Stimulated activated CD4-positive, alpha-beta T cell treated with anti-CD3 and anti-CD28 coated beads, TNF-alpha, amount 100 ng/mL, for 24 hours (primary cell): ENCODE measurements around the gene PATJ.
"Not testable (repeated sequence)": the region's sequence is repeated elsewhere in the genome, so short reads cannot be mapped to it uniquely, and the experiment has no call there.

Experiments
- DNase-seq, 3 experiments: peaks; one replicate each; pipeline ENCODE4 v3.0.0-alpha.2; 2020; ENCODE audit warnings: low read depth in 3 of 3

The PATJ gene

DNA sequence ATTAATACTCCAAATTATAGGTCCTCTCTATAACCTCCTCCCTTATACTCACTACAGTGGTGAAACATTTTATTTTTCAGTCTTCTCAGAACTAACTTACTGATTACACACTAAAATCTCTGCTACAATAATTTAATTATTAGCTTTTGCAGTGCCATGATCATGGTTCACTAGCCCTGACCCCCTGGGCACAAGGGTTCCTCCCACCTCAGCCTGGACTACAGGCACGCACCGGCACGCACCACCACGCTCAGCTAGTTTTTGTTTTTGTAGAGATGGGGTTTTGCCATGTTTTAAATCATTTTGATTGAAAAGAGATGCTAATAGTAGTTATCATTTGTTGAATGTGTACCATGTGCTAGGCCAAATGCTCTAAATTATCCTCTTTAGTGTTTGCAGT, 6.3 kb downstream of the PATJ start:
- no peak for DNase-seq

DNA sequence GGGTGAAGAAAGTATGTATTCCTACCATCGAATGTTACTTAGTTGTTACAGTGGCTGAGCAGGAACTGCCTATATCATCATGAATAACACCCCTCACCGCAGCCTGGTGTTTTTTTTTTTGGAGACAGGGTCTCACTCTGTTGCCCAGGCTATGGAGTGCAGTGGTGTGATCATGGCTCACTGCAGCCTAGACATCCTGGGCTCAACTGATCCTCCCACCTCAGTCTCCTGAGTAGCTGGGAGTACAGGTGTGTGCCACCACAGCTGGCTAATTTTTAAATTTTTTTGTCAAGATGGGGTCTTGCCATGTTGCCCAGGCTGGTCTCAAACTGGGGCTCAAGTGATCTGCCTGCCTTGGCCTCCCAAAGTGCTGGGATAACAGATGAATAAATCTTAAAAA, 7.3 kb downstream of the PATJ start:
- no peak for DNase-seq

DNA sequence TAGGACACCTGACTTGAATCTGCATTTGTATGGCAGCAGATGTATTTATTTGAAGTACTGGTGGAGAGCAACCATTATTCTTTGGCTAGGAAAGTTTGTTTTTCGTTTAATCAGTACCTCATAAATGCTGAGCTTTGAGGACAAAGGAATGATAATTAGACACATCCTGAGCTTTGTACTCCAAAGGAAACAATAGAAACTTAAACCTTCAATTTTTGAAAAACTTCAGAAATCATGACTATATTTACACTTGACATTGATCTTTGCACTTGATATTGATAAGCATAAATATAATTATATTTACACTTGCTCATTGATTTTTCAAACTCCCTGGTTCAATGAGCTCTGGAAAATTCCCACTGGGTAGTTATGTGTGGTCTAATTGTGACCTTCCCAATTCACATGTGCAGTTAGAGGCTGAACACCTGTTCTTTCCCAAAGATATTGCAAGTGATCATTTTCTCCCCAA, 10.7 kb downstream of the PATJ start:
- DNase-seq = no peak

DNA sequence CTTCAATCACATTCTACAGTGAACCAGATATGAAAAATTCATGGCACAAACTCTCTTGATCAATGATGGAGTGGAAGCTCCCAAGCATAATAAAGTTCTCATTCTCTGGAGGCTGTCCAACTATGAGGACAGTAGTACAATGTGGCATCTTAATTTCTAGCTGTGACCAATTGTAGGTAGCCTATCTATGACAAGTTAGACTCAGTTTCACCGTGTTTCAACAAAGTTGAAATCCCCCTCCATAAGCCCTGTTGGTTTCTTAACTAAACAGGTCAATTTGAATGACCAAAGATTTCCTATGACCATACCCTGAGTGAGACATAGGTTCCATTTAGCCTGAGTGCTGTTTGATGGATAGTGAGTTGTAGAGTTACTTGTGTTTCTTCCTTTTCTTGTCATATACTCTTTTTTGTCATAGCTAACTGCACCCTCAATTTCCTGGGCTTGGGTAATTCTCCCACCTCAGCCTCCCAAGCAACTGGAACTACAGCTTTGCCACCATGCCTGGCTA, 11.8 kb downstream of the PATJ start:
- DNase-seq = no peak

DNA sequence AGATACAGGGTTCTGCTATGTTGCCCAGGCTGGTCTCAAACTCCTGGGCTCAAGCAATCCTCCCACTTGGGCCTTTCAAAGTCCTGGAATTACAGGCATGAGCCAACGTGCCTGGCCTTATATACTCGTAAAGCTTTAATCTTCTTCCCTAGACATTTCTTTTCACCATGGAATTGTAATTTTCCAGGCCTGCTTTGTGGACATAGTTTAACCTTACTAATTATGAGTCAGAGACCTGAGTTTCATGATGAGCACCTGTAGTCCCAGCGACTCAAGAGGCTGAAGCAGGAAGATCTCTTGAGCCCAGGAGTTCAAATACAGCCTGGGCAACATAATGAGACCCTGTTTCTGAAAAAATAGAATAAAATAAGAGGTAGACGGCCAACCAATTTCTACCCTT, 12.3 kb downstream of the PATJ start:
- DNase-seq = no peak

DNA sequence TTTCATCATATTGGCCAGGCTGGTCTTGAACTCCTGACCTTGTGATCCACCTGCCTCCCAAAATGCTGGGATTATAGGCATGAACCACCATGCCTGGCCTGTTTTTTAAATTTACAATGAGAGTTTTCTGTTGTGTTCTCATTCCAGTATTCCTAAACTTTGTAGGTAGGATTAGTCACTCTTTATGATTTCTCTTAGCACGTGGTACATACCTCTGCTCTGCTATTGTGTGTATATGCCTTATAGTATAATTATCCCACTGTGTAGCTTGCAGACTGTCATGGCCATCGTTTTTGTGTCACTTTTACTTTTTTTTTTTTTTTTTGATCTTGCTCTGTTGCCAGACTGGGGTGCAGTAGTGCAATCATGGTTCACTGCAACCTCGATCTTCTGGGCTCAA, 14.5 kb downstream of the PATJ start:
- DNase-seq = no peak

DNA sequence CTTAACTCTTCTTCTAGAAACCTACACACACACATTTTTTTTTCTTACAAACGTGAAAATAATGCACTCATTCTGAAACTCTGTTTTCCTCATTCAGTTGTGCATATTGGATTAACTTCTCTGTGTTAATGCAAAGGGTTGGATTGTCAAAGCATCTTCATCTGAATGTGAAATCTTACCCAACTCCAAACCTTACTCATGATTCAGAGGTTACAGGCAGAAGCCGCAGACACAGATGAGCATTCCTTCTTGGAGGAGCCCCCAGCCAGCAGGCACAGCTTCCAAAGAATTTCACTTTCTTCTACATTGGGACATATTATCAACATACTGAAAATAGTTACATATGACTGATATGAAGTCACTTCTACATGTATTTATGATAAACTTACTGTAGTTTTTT, 15.7 kb downstream of the PATJ start:
- no peak for DNase-seq

DNA sequence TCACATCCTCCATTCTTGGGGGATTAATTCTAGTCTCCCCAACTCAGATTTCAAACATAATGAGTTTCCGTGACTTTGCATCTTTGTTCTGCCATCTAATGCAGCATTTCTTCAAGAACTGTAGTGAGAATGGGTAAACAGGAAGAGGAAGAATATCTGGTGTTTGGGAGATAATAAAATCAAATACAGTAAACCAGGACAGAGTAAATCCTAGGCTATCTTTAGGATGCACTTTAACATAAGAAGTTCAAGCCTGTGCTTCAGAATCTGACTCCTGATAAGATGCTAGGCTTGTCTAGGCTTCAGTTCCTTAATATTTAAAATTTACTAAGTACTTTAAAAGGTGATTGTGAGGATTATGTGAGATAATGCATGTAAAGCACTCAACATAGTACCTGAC, 27.9 kb downstream of the PATJ start:
- no peak for DNase-seq

DNA sequence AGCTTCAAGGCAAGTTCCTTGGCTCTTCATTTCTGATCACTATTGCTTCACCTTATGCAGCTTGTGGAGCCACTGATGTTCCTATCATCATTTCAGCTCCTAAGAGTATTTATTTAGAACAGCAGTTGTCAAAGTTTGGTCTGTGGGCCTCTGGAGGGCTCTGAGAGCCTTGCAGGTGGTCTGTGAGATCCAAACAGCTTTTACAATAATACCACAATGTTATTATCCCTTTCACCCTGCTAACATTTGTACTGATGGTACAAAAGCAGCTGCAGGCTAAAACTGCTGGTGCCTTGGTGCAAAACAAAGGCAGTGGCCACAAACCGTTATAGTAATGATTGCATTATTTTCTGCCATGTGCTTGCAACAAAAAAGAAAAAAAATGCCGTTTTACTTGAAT, 33.8 kb downstream of the PATJ start:
- DNase-seq = no peak

DNA sequence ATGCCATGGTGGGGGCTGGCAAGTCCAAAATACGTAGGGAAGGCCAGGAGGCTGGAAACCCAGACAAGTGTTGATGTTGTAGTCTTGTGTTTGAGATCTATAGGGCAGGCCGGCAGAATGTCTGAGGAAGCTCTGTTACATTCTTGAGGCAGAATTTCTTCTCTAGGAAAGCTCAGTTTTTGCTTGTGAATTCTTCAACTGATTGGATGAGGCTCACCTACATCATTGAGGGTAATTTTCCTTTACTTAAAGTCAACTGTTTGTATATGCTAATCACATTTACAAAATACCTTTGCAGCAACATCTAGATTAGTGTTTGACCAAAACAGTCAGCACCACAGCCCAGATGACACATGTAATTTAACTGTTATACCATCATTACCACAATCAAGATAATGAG, 37.0 kb downstream of the PATJ start:
- no peak for DNase-seq

DNA sequence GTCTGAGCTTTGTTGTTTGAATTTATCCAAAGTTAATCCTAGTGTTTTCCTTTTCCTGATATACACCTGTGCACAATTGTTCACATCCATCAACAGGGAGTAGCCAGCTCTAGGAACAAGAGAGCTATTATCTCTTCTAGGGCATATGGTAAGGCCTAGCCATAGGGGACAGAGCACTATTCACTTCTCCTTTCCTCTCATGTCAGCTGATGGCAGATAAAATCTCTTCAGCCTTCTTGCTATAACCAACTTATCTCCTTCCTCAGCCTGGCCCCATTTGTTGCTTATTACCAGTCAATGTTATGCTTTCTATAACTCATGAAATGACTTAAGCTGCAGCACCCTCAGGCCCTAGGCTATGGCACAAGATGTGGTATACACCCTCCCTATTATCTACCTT, 38.9 kb downstream of the PATJ start:
- no peak for DNase-seq

DNA sequence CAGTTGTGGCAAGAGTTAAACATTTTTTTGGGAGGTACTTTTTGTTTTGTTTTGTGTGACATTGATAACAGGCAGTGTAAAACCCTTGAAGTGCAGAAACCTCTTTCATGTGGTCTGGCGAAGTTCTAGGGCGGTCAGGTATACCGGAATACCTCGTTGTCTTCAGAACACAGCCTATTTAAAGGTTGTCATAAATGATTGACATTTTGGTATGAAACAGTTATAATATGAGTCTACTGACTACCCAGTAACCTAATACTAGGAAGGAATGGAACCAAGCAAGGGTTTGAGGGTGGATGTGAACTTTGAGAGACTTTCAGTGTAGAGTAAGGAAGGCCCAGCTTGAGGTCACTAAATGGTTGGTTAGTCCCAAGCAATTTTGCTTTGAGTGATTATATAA, 40.5 kb downstream of the PATJ start:
- DNase-seq = peak; percentile 6 to 23 (median 9)

DNA sequence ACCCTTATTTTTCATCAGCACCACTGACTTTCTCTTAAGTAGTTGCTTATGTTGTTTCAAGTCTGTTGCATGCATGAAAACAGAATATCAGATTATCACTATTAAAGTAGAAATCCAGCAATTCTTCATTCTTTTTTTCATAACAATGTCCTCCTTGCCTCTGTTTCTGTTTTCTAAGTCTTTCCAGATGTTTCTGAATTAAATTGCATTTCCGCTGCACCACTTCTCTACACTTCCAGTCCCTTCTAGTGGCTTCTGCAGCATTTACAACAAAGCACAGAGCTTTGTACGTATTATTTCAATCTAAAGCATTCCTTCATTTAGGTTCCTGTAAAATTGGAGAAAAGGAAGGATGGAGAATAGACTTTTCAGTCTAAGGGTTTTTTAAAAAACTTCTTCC, 42.4 kb downstream of the PATJ start:
- DNase-seq = no peak

DNA sequence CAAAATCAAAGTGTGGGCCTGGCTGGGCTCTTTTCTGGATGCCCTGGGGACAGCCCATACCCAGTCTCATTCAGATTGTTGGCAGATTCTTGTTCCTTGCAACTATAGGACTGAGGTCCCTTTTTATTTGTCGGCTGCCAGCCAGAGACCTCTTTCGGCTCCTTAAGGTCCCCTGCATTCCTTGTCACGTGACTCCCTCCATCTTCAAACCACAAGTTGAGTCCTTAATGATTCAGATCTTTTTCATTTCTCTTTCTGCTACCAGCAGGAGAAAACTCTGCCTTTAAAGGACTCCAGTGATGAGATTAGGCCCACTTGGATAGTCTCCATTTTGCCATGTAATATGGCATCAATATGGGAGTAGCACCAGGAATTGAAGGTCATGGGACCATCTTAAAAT, 48.6 kb downstream of the PATJ start:
- no peak for DNase-seq

DNA sequence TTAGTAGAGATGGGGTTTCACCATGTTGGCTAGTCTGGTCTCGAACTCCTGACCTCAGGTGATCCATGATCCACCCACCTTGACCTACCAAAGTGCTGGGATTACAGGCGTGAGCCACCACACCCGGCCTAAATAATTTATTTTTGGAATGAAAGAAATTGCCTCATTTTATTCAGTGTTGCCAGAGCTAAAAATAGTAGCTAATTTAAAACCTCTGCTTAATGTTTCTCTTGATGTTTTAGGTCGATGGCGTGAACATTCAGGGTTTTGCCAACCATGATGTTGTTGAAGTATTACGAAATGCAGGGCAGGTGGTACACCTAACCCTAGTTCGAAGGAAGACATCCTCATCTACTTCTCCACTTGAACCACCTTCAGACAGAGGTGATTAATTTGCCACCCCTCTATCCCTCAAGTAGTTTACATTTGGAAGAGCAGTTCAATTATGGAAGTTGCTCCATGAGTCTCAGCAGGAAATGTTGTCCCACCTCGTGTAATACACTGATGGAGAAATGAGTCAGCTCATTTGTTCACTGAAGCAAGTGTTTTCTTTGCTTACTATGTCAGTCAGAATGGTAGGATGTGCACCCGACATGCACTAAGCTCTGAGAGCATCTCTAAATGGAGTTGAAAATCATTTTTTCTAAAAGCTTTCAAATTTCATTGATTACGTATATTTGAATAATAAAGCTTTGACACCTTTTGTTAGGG, 54.9 kb downstream of the PATJ start:
- DNase-seq = no peak

DNA sequence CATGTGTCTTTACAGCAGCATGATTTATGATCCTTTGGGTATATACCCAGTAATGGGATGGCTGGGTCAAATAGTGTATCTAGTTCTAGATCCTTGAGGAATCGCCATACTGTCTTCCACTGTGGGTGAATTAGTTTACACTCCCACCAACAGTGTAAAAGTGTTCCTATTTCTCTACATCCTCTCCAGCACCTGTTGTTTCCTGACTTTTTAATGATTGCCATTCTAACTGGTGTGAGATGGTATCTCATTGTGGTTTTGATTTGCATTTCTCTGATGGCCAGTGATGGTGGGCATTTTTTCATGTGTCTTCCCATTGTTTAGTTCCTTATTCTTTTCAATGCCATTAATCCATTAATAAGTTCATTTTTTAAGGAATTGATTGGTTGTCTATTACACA, 58.8 kb downstream of the PATJ start:
- DNase-seq = not testable (repeated sequence)

DNA sequence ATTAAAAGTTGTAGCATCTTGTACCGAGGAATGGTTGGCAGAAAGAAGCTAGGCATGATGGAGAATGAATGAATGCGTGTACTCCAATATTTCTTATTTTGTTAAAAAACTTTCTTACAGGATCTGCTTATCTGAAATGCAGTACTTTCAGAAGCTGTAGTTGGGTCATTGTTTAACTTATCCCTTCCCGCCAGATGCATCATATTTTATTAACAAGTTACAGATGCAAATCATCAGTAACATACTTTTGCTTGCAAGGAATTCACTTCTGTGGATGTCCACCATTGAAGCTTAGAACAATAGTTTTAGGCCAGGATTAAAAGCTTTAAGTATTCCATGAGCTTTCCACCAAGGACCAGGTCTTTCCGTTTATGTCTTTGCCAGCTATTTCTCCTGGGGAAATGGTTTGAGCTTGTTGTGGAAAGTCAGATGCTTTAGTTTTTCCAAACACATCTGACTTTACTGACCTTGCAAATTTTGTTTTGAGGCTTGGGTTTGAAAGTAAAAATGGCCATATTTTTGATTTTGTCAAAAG, 65.4 kb downstream of the PATJ start:
- no peak for DNase-seq

DNA sequence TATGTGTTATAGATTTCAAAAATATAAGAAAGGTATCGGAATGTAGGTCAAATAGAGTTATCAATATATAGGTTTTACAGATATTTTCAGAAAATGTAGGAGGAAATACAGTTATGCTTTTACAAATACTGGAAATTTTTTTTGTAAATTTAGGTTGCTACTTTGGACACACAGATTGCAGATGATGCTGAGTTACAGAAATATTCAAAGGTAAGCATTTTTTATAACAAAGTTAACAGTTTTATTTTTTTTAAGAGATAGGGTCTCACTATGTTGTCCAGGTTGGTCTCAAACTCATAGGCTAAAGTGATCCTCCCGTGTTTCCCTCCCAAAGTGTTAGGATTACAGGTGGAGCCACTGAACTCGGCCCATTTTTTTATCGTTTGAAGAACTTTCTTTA, 66.0 kb downstream of the PATJ start:
- no peak for DNase-seq

DNA sequence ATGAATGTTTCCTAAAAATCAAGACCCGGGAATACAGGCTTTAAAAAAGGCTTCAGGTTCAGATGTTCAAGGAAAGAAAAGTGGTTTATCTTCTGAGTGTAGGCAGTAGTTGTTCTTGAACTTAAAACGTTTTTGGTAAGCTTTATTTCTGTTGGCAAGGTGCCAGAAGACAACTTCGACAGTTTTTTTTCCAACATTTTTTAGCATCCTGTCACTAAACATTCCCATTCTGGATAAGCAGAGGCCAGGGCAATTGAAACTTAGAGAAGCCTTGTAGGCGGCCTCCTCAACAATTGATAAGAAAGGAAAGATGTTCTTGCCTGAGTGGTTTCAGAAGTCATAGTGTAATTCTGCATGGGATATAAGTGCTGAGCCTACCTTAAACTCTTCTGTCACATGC, 66.7 kb downstream of the PATJ start:
- no peak for DNase-seq

DNA sequence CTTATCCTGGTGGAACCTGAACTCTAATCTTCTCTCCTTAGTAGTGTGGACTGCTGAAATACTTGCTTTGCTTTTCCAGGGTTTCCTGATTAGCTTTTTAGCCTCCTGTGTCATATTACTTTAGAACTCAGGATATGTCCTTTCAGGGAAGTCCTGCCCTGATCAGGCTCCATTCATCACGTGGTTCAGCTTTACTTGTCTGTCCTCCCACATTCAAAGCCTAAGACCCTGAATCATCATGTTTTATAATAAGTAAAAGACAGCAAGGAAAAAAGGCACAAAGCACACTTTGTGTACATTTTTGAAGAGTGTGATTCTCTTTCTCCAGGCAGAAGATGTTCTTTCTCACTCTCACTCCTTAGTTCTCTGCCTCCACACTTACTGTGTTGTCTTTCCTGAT, 70.6 kb downstream of the PATJ start:
- DNase-seq = no peak

DNA sequence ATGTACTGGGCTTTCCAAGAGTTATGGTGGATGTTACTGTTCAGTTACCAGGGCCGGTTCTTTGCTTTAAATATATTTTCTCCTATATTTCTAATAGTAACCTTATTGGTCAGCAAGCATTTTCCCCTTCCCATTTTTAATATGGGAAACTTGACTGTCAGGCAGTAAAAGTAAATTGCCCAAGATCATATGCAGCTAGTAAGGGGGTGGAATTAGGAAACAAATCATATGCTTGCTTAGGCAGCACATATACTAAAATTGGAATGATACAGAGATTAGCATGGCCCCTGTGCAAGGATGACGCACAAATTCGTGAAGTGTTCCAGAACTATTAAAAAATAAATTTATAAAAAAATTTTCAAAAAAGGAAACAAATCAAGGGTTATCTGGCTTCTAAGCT, 73.9 kb downstream of the PATJ start:
- DNase-seq = no peak

DNA sequence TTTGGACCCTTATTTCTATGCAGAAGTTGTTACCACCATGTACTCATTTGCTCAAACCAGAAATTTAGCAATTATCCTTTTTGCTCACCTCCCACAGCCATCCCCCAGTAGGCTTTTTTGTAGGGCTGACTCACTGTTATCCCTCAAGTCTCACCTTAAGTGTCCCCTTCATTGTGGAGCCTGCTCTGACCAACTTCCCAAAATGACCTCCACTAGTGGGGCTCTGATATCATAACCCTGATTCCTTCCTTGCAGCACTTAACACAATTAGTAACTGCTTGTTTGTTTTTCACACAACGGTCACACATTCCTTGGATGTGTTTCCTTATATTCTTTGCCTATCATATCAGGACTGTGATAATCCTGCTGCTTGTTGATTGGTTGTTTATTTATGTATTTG, 76.7 kb downstream of the PATJ start:
- no peak for DNase-seq

DNA sequence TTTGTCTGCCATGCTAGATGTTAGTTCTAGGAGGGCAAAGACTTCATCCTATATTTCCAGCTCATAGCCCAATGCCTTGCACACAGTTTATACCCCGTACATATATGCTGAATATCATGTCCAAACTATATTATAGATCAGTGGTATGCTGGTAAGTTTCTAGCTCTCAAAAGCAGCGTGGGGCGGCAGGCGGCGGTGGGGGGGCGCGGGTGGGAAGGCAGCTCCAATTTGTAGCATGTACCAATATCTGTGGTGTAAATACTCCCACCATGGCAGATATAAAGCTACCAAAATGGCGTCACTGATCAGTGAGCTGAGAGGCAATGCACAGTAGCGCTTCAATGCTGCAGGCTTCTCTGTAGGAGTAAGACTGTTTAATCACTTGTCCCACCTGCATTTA, 77.1 kb downstream of the PATJ start:
- no peak for DNase-seq

DNA sequence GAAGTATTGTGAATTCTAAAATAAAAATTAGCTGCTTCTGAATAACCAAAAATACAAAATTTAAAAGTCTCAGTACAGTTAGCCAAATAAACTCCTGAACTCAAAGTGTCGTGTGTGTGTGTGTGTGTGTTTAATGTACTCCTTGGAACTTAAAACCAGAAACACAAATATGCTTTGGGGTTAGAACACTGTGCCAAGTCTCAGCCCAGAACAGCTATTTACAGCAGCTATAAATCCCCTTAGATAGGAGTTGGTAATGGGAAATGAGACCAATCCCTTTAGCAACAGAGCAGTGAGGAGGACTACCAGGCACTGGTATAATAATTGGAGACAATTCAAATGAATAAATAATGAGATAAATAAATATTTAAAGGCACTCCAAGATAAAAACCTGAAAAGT, 83.1 kb downstream of the PATJ start:
- no peak for DNase-seq
